H1 (cell line): ENCODE measurements around the gene RNF39. TPM values are rescaled to one million over a fixed set of nuclear protein-coding genes. Genes with fewer than 3 reads are reported as not detected.

Experiments used
- CTCF ChIA-PET: fragments of 300-600 bp; sonication (Branson Sonifier 250); formaldehyde crosslinking; loops from one replicate; lab custom pipeline; 2021; ENCODE audit not compliant: partially characterized antibody; lab: Charles Lee
- POLR2A ChIA-PET: fragments of 300-600 bp; sonication (Branson Sonifier 250); formaldehyde crosslinking; loops from one replicate; lab custom pipeline; 2021; ENCODE audit warnings: inconsistent platforms; ENCODE audit not compliant: partially characterized antibody; lab: Charles Lee
- DNase-seq, 2 experiments: peaks; one replicate each; pipeline versions ENCODE4 v3.0.0 to v3.0.0-alpha.2; 2010 to 2022; ENCODE audit warnings: low spot score in 2 of 2, low read depth in 1 of 2, mixed read lengths in 1 of 2
- FAIRE-seq: peaks from 2 replicates; lab custom pipeline; 2011; peaks lifted over from hg19 to GRCh38; lab: Jason Lieb, UNC
- H2AFZ ChIP-seq: 2 replicates; pipeline ENCODE4 v1.8.1; 2012; ENCODE audit warnings: low read length, inconsistent platforms
- H2AK5ac ChIP-seq: 2 replicates; pipeline ENCODE4 v1.6.1; 2013; ENCODE audit warnings: low read depth, low read length
- H2BK120ac ChIP-seq: replicated peaks from 2 replicates; pipeline ENCODE3; 2013; ENCODE audit warnings: low read depth, low read length, inconsistent platforms
- H2BK12ac ChIP-seq: 2 replicates; pipeline ENCODE4 v1.6.1; 2013; ENCODE audit warnings: low read depth, low read length
- H2BK15ac ChIP-seq: 2 replicates; pipeline ENCODE4 v1.6.1; 2013; ENCODE audit warnings: low read length
- H2BK20ac ChIP-seq: 2 replicates; pipeline ENCODE4 v1.6.1; 2013; ENCODE audit warnings: low read length
- H2BK5ac ChIP-seq: 2 replicates; pipeline ENCODE4 v1.6.1; 2013; ENCODE audit warnings: low read depth, low read length
- H3K14ac ChIP-seq: 2 replicates; pipeline ENCODE4 v1.6.1; 2013; ENCODE audit warnings: inconsistent platforms; ENCODE audit not compliant: insufficient read length
- H3K18ac ChIP-seq: 2 replicates; pipeline ENCODE4 v1.6.1; 2013; ENCODE audit warnings: low read length; ENCODE audit errors: extremely low read depth
- H3K23ac ChIP-seq: 2 replicates; pipeline ENCODE4 v1.6.1; 2013; ENCODE audit warnings: inconsistent platforms; ENCODE audit not compliant: insufficient read length
- H3K23me2 ChIP-seq: 2 replicates; pipeline ENCODE4 v1.6.1; 2013; ENCODE audit warnings: low read depth, low read length
- H3K27ac ChIP-seq: 2 replicates; pipeline ENCODE4 v1.6.1; 2011; ENCODE audit warnings: low read depth, low read length, inconsistent platforms
- H3K27me3 ChIP-seq, 4 experiments: replicated peaks in 1 of 4; 1 replicate in 1 of 4; 2 replicates in 3 of 4; pipeline versions ENCODE4 v1.6.1 to v1.8.1; 2011 to 2013; ENCODE audit warnings: low read length in 3 of 4, mild to moderate bottlenecking in 3 of 4, inconsistent platforms in 2 of 4, mixed read lengths in 2 of 4, moderate library complexity in 1 of 4; ENCODE audit not compliant: control insufficient read depth in 3 of 4, insufficient read depth in 3 of 4; ENCODE audit errors: extremely low read depth in 1 of 4
- H3K36me3 ChIP-seq, 4 experiments: 2 replicates each; pipeline versions ENCODE4 v1.6.1 to v1.8.1; 2011 to 2013; ENCODE audit warnings: mild to moderate bottlenecking in 4 of 4, low read length in 3 of 4, moderate library complexity in 2 of 4, control low read depth in 1 of 4, inconsistent platforms in 1 of 4; ENCODE audit not compliant: insufficient read depth in 4 of 4, control insufficient read depth in 2 of 4
- H3K4ac ChIP-seq: replicated peaks from 2 replicates; pipeline ENCODE3; 2013; ENCODE audit warnings: low read length, low read depth, mixed read lengths, inconsistent platforms; ENCODE audit not compliant: insufficient read length
- H3K4me1 ChIP-seq, 4 experiments: replicated peaks in 1 of 4; 1 replicate in 1 of 4; 2 replicates in 3 of 4; pipeline versions ENCODE4 v1.6.1 to v1.8.1; 2011 to 2013; ENCODE audit warnings: low read length in 3 of 4, inconsistent platforms in 2 of 4, mixed read lengths in 1 of 4; ENCODE audit not compliant: insufficient read depth in 4 of 4, control insufficient read depth in 3 of 4
- H3K4me2 ChIP-seq, 2 experiments: 2 replicates each; pipeline versions ENCODE4 v1.6.1 to v1.8.1; 2011 to 2013; ENCODE audit warnings: low read depth in 2 of 2, low read length in 2 of 2, control low read depth in 1 of 2, inconsistent platforms in 1 of 2, mild to moderate bottlenecking in 1 of 2; ENCODE audit not compliant: insufficient read depth in 1 of 2
- H3K4me3 ChIP-seq, 4 experiments: fragments of 200-600, 300-600 bp in 1 of 4; sonication (generic), shearing (Covaris generic), sonication (Bioruptor Twin) in 1 of 4; 2 replicates each; pipeline versions ENCODE4 v1.5.1 to v1.8.1; 2011 to 2016; ENCODE audit warnings: low read length in 4 of 4, low read depth in 3 of 4, control low read depth in 2 of 4, inconsistent platforms in 2 of 4, mild to moderate bottlenecking in 2 of 4, mixed read lengths in 1 of 4, moderate library complexity in 1 of 4; ENCODE audit not compliant: insufficient read depth in 2 of 4; ENCODE audit errors: extremely low read depth in 1 of 4
- H3K56ac ChIP-seq: replicated peaks from 2 replicates; pipeline ENCODE3; 2013; ENCODE audit warnings: low read depth, mild to moderate bottlenecking, mixed read lengths, low read length, inconsistent platforms; ENCODE audit not compliant: insufficient read length
- H3K79me1 ChIP-seq: 2 replicates; pipeline ENCODE4 v1.6.1; 2013; ENCODE audit warnings: low read depth, low read length, control low read depth
- H3K79me2 ChIP-seq, 2 experiments: 2 replicates each; pipeline versions ENCODE4 v1.6.1 to v1.8.1; 2012 to 2013; ENCODE audit warnings: low read length in 2 of 2, mild to moderate bottlenecking in 2 of 2, inconsistent platforms in 1 of 2; ENCODE audit not compliant: insufficient read depth in 2 of 2, control insufficient read depth in 1 of 2
- H3K9ac ChIP-seq, 4 experiments: replicated peaks in 1 of 4; 1 replicate in 1 of 4; 2 replicates in 3 of 4; pipeline versions ENCODE4 v1.6.1 to v1.8.1; 2011 to 2013; ENCODE audit warnings: low read depth in 3 of 4, low read length in 3 of 4, control low read depth in 2 of 4, mild to moderate bottlenecking in 2 of 4, moderate library complexity in 2 of 4, inconsistent platforms in 1 of 4; ENCODE audit errors: extremely low read depth in 1 of 4
- H3K9me3 ChIP-seq, 2 experiments: 2 replicates each; pipeline versions ENCODE4 v1.6.1 to v1.8.1; 2012 to 2013; ENCODE audit warnings: mild to moderate bottlenecking in 2 of 2, moderate library complexity in 2 of 2, control low read depth in 1 of 2, inconsistent platforms in 1 of 2, low read depth in 1 of 2, low read length in 1 of 2, mixed read lengths in 1 of 2; ENCODE audit not compliant: insufficient read depth in 2 of 2
- H4K20me1 ChIP-seq, 2 experiments: replicated peaks in 1 of 2; 2 replicates each; pipeline versions ENCODE3 to v1.8.1; 2011 to 2013; ENCODE audit warnings: inconsistent platforms in 2 of 2, low read length in 2 of 2, mild to moderate bottlenecking in 1 of 2; ENCODE audit not compliant: insufficient read depth in 2 of 2, control insufficient read depth in 1 of 2
- H4K5ac ChIP-seq: 2 replicates; pipeline ENCODE4 v1.6.1; 2013; ENCODE audit warnings: low read length, low read depth, mixed read lengths, inconsistent platforms; ENCODE audit not compliant: insufficient read length
- H4K8ac ChIP-seq: 2 replicates; pipeline ENCODE4 v1.8.0; 2013; ENCODE audit warnings: mild to moderate bottlenecking, moderate library complexity, low read length, inconsistent platforms; ENCODE audit not compliant: insufficient read depth; ENCODE audit errors: extremely low read depth
- H4K91ac ChIP-seq: replicated peaks from 2 replicates; pipeline ENCODE3; 2013; ENCODE audit warnings: low read length, mixed read lengths, inconsistent platforms; ENCODE audit not compliant: insufficient read length
- PHF8 ChIP-seq: fragments of 200-600 bp; sonication (generic); conservative IDR thresholded peaks from 2 replicates; pipeline ENCODE4 v1.7.1; 2012; ENCODE audit warnings: low read depth, mild to moderate bottlenecking, inconsistent platforms, low read length, moderate library complexity
- POU5F1 ChIP-seq: IDR thresholded peaks from 2 replicates; pipeline ENCODE4 v1.6.1; 2011; ENCODE audit warnings: low read depth, mild to moderate bottlenecking, low read length, moderate library complexity
- WGBS, 2 experiments: shearing (Covaris generic) in 1 of 2; methylation state at CpG; one replicate each; pipeline versions ENCODE4 v1.1.6 to v1.1.7; 2013 to 2015; ENCODE audit warnings: low lambda C conversion rate in 2 of 2, mixed read lengths in 2 of 2, inconsistent platforms in 1 of 2, low coverage in 1 of 2, missing lambda C conversion rate in 1 of 2; ENCODE audit not compliant: insufficient replicate concordance in 2 of 2, insufficient coverage in 1 of 2, insufficient read length in 1 of 2; ENCODE audit errors: extremely low coverage in 1 of 2, missing lambda C conversion rate in 1 of 2; 5-methylcytosine and 5-hydroxymethylcytosine counted together
- polyA plus RNA-seq, 7 experiments: library from polyadenylated mRNA; depleted of rRNA in 3 of 7; stranded (reverse) in 5 of 7; unstranded in 2 of 7; fragments of >200 nt in 5 of 7; fragments of 200-250 nt in 2 of 7; gene quantifications; 1 replicate in 5 of 7; 2 replicates in 1 of 7; 4 replicates in 1 of 7; pipeline versions ENCODE4 v1.2.1 to v1.2.3, GENCODE V29; 2011 to 2013; ENCODE audit warnings: missing spikeins in 2 of 7, mixed read lengths in 2 of 7
- total RNA-seq: library from RNA; stranded (reverse); fragmentation: NEBNext Ultra II Directional; extraction: Animal tissue kit (Norgen Biotek cat#: 25700); gene quantifications from 2 replicates; pipeline ENCODE4 v1.2.1, GENCODE V29; 2021

The RNF39 gene
- total and polyA plus RNA-seq, 2 of the 8 experiments (the other 6 are each of a cell fraction or from before 2014, with no cell fraction given) = 1.4 to 2.3 TPM

- Histone ChIP-seq H3K36me3 (no peaks in the 10 kb centered on the region), H3K4me3 (peak overlapping the region; percentile 8 to 65 (median 26); a peak in 4 of 8 replicates), H3K4me2 (peak overlapping the region; percentile 69 to 79), H3K79me1 (no peaks in the 10 kb centered on the region), H3K9ac (no peak overlapping the region), H3K14ac (no peak overlapping the region), H3K18ac (no peak overlapping the region), H2AK5ac (no peak overlapping the region), H3K23me2 (peaks cover 10% of the 10 kb centered on the region), H3K79me2 (no peaks in the 10 kb centered on the region), H4K5ac (no peak overlapping the region), H2BK15ac (no peak overlapping the region), H3K56ac (no peak overlapping the region), H4K91ac (no peak overlapping the region), H2AFZ (no peak overlapping the region), H4K20me1 (no peaks in the 10 kb centered on the region), H2BK20ac (no peak overlapping the region), H3K23ac (no peak overlapping the region), H3K27ac (no peak overlapping the region), H2BK12ac (no peak overlapping the region), H3K4ac (no peak overlapping the region), H3K9me3 (no peaks in the 10 kb centered on the region), H4K8ac (no peak overlapping the region), H3K27me3 (peaks cover 32 to 68% (median 60%) of the 10 kb centered on the region in 4 experiments), H2BK5ac (no peak overlapping the region), H2BK120ac (no peak overlapping the region), H3K4me1 (peaks cover 3 to 15% (median 9%) of the 10 kb centered on the region in 4 experiments; a peak in 6 of 7 replicates)
- DNase-seq (no peak), FAIRE-seq (no peak)
- ChIA-PET POLR2A (interaction anchor here (0.6 to 2.8 kb wide), 12 partner anchors 10 to 363 kb away, joined by 3 to 17 read pairs (median 5); partner anchors contain the start of genes POLR1H, PPP1R11 and TRIM31), CTCF (interaction anchor here (0.5 to 7.2 kb wide), 38 partner anchors 9 to 247 kb away, joined by 3 to 166 read pairs (median 4); partner anchors contain the start of genes RNF39, TRIM15, TRIM31 and TRIM40)
- TF ChIP-seq POU5F1 (no peak), PHF8 (0 out of 2 replicates have a peak, but pooled peaks have one; percentile 8)
- 22% methylated on average over 13 of the region's 15 CpGs; no CpG with 5 or more reads in 1 of the 2 experiments for WGBS, 2 experiments
Observed at GRCh38 chr6:30102414-30102969, 26.9 kb upstream of the RNF39 start.
